Transverse colon (tissue), 4 donors: Measurements from ENCODE around the gene CALM3. TPM values are rescaled to one million over a fixed set of nuclear protein-coding genes. Genes with fewer than 3 reads are reported as not detected.

Experiments used
- DNase-seq: peaks from one replicate; pipeline ENCODE4 v3.0.0-alpha.2; 2019
- H3K27ac ChIP-seq, 4 donors: fragments of 200-600 bp; sonication (generic); 2 replicates each; pipeline ENCODE4 v1.5.1; 2016 to 2018; ENCODE audit warnings: inconsistent platforms in 4 of 4
- H3K27me3 ChIP-seq: fragments of 200-600 bp; sonication (generic); 2 replicates; pipeline ENCODE4 v1.5.1; 2017; ENCODE audit warnings: inconsistent platforms
- H3K36me3 ChIP-seq, 4 donors: fragments of 200-600 bp; sonication (generic); 2 replicates each; pipeline ENCODE4 v1.5.1; 2017 to 2019; ENCODE audit warnings: inconsistent platforms in 4 of 4
- H3K4me1 ChIP-seq, 4 donors: fragments of 200-600 bp; sonication (generic); 2 replicates each; pipeline ENCODE4 v1.5.1; 2017 to 2020; ENCODE audit warnings: inconsistent platforms in 4 of 4
- H3K4me3 ChIP-seq, 4 donors: fragments of 200-600 bp; sonication (generic); 1 replicate in 1 of 4; 2 replicates in 3 of 4; pipeline versions ENCODE4 v1.5.1 to v1.6.1; 2017 to 2019; ENCODE audit warnings: inconsistent platforms in 4 of 4
- H3K9me3 ChIP-seq, 2 donors: fragments of 200-600 bp; sonication (generic); 2 replicates each; pipeline ENCODE4 v1.5.1; 2017 to 2019; ENCODE audit warnings: inconsistent platforms in 2 of 2
- EP300 ChIP-seq: sonication (generic); formaldehyde crosslinking; IDR thresholded peaks from one replicate; pipeline ENCODE4 v1.6.1; 2017; ENCODE audit warnings: antibody characterized with exemption, low read depth
- POLR2A ChIP-seq: fragments of 450-650 bp; IDR thresholded peaks from one replicate; pipeline ENCODE4 v1.6.1; 2016; ENCODE audit warnings: antibody characterized with exemption, mild to moderate bottlenecking, moderate library complexity
- POLR2AphosphoS5 ChIP-seq, 3 donors: sonication (generic); formaldehyde crosslinking; IDR thresholded peaks; one replicate each; pipeline ENCODE4 v1.6.1; 2016; ENCODE audit warnings: antibody characterized with exemption in 3 of 3
- WGBS, 2 donors: methylation state at CpG; one replicate each; pipeline ENCODE4 v1.1.5; 2018; ENCODE audit warnings: low coverage in 1 of 2; 5-methylcytosine and 5-hydroxymethylcytosine counted together
- in situ Hi-C, 4 donors: fragments of 200-750 bp; cut with MboI; loops; one replicate each; pipeline versions ENCODE4 v1.15.0 to v1.15.1; 2017; ENCODE audit warnings: low sequenced_read_pairs in 3 of 4, low pct_ligation_motif_present in 1 of 4, low pct_unique_long_range_greater_than_20kb in 1 of 4
- intact Hi-C: fragments of 100-400 bp; cut with DNase I; formaldehyde crosslinking; loops from one replicate; pipeline ENCODE4 v1.15.1; 2023; ENCODE audit warnings: low total_unique reads
- total RNA-seq, 4 donors: library from RNA; depleted of rRNA; stranded (reverse); fragments of >200 nt; gene quantifications; one replicate each; pipeline ENCODE4 v1.1.0, GENCODE V29; 2016
- TF ChIP-seq, protein P1 (sequence below), 5 experiments: fragments of 200-600 bp in 3 of 5; fragments of 450-650 bp in 2 of 5; sonication (generic) in 3 of 5; IDR thresholded peaks; 1 replicate in 2 of 5; 2 replicates in 3 of 5; pipeline ENCODE4 v1.5.1; 2016 to 2017; ENCODE audit warnings: antibody characterized with exemption in 5 of 5, inconsistent platforms in 3 of 5, mild to moderate bottlenecking in 2 of 5, moderate library complexity in 1 of 5

CALM3 gene
- total RNA-seq, 4 donors from 2014 or later = 160 to 923 (median 194) TPM

GRCh38 chr19:46586294-46586693 lies 14.8 kb upstream of the CALM3 start:
- in situ Hi-C loops = no loop called here
- Histone ChIP-seq H3K9me3 (no peaks in the 10 kb centered on the region), H3K27ac (no peak overlapping the region), H3K4me3 (no peak overlapping the region), H3K27me3 (no peaks in the 10 kb centered on the region), H3K36me3 (no peaks in the 10 kb centered on the region), H3K4me1 (no peaks in the 10 kb centered on the region)
- no peak for TF ChIP-seq POLR2AphosphoS5 (IDR thresholded peaks at IDR 0.05)
- TF ChIP-seq POLR2A = no peak
- no peak for TF ChIP-seq EP300
- WGBS, 2 donors = 79 to 88% methylated on average over 4 of the region's 4 CpGs
- intact Hi-C loops = no loop called here
- DNase-seq = no peak

DNA sequence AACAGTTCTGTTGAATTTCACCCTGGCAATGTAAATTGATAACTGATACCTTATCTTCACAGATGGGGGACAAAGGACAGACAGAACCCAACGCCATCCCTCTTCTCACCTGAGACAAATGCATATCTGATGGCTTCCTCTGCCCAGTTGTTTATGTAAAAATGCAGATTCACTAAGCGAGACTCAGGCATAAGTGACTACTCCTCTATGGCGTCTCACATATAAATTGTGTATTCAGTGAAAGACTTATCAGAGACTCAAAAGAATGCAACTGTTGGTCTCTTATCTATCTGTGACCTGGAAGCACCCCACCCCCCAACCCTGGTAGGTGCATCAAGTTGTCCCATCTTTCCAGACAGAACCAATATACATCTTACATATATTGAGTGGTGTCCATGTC lies 13.3 kb upstream of the CALM3 start:
- Histone ChIP-seq H3K27ac (no peak overlapping the region), H3K4me1 (no peaks in the 10 kb centered on the region), H3K4me3 (no peak overlapping the region), H3K9me3 (no peaks in the 10 kb centered on the region), H3K27me3 (no peaks in the 10 kb centered on the region), H3K36me3 (no peaks in the 10 kb centered on the region)
- 86 to 91% methylated on average over 3 of the region's 3 CpGs for WGBS, 2 donors
- intact Hi-C loops (no loop called here), in situ Hi-C loops (no loop called here)
- TF ChIP-seq, protein P1, sequence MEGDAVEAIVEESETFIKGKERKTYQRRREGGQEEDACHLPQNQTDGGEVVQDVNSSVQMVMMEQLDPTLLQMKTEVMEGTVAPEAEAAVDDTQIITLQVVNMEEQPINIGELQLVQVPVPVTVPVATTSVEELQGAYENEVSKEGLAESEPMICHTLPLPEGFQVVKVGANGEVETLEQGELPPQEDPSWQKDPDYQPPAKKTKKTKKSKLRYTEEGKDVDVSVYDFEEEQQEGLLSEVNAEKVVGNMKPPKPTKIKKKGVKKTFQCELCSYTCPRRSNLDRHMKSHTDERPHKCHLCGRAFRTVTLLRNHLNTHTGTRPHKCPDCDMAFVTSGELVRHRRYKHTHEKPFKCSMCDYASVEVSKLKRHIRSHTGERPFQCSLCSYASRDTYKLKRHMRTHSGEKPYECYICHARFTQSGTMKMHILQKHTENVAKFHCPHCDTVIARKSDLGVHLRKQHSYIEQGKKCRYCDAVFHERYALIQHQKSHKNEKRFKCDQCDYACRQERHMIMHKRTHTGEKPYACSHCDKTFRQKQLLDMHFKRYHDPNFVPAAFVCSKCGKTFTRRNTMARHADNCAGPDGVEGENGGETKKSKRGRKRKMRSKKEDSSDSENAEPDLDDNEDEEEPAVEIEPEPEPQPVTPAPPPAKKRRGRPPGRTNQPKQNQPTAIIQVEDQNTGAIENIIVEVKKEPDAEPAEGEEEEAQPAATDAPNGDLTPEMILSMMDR (IDR thresholded peaks at IDR 0.05) = no peak
- TF ChIP-seq POLR2A (no peak), EP300 (no peak), POLR2AphosphoS5 (IDR thresholded peaks at IDR 0.05) (no peak)
- DNase-seq = no peak

DNA sequence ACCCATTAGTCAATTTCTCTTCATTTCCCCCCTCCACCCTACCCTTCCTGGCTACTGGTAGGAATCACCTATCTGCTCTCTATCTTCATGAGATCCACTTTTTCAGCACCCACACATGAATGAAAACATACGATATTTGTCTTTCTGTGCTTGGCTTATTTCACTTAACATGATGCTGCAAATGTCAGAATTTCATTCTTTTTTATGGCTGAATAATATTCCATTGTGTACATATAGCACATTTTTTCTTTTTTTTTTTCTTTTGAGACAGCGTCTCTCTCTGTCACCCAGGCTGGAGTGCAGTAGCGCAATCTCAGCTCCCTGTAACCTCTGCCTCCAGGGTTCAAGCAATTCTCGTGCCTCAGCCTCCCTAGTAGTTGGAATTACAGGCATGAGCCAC lies 9.9 kb upstream of the CALM3 start:
- no peaks in the 10 kb centered on the region for H3K9me3 ChIP-seq
- no peak for DNase-seq
- in situ Hi-C loops = no loop called here
- no peak overlapping the region for H3K27ac ChIP-seq
- no peaks in the 10 kb centered on the region for H3K27me3 ChIP-seq
- TF ChIP-seq, protein P1 (IDR thresholded peaks at IDR 0.05) = no peak
- WGBS, 2 donors = 93 to 96% methylated on average over 3 to 4 of the region's 4 CpGs
- H3K4me1 ChIP-seq = no peaks in the 10 kb centered on the region
- H3K4me3 ChIP-seq = no peak overlapping the region
- intact Hi-C loops = no loop called here
- H3K36me3 ChIP-seq = no peaks in the 10 kb centered on the region

DNA sequence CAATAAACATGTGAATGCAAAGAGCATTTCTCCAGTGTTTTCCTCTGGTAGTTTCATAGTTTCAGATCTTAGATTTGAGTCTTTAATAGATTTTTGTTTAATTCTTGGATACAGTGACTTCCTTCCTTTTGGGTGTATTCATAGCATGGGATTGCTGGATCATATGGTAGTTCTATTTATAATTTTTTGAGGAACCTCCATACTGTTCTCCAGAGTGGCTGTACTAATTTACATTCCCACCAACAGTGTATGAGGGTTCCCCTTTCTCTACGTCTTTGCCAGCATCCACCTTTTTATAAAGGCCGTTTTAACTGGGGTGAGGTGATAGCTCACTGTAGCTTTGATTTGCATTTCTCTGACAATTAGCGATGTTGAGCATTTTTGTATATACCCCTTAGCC lies 9.3 kb upstream of the CALM3 start:
- no peaks in the 10 kb centered on the region for H3K4me1 ChIP-seq
- in situ Hi-C loops (no loop called here), intact Hi-C loops (no loop called here)
- no peak overlapping the region for H3K4me3 ChIP-seq
- H3K27ac ChIP-seq = no peak overlapping the region
- H3K9me3 ChIP-seq = no peaks in the 10 kb centered on the region
- DNase-seq = no peak
- TF ChIP-seq EP300 (no peak), POLR2A (no peak), POLR2AphosphoS5 (IDR thresholded peaks at IDR 0.05) (no peak)
- TF ChIP-seq, protein P1 (IDR thresholded peaks at IDR 0.05) = no peak
- no peaks in the 10 kb centered on the region for H3K36me3 ChIP-seq
- 81 to 83% methylated on average over 3 of the region's 3 CpGs for WGBS, 2 donors
- H3K27me3 ChIP-seq = no peaks in the 10 kb centered on the region

DNA sequence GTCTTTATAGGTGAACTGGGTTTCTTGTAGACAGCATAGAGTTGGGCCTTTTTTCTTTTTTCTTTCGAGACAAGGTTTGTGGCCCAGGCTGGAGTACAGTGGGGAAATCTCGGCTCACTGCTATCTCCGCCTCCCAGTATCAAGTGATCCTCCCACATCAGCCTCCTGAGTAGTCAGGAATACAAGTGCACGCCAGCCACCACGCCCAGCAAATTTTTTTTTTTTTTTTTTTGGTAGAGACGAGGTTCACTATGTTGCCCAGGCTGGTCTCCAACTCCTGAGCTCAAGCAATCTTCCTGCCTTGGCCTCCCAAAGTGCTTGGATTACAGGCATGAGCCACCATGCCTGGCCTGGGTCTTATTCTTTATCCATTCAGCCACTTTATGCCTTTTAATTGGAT lies 5.1 kb upstream of the CALM3 start:
- Histone ChIP-seq H3K27me3 (no peaks in the 10 kb centered on the region), H3K27ac (no peak overlapping the region), H3K4me3 (no peak overlapping the region), H3K36me3 (no peaks in the 10 kb centered on the region), H3K4me1 (peaks cover 0 to 5% (median 2%) of the 10 kb centered on the region in 4 donors), H3K9me3 (no peaks in the 10 kb centered on the region)
- DNase-seq = no peak
- TF ChIP-seq, protein P1 (IDR thresholded peaks at IDR 0.05) = no peak
- TF ChIP-seq POLR2A (no peak), EP300 (no peak), POLR2AphosphoS5 (IDR thresholded peaks at IDR 0.05) (no peak)
- 63 to 100% methylated on average over 1 to 6 of the region's 6 CpGs for WGBS, 2 donors
- intact Hi-C loops (no loop called here), in situ Hi-C loops (no loop called here)
